ENCODE results near the gene TBXAS1.
"Not testable (repeated sequence)": the region's sequence is repeated elsewhere in the genome, so short reads cannot be mapped to it uniquely, and the experiment has no call there.

The TBXAS1 gene

GRCh38 chr7:139893999-139894398, 64.9 kb downstream of the TBXAS1 start:
- DNase-seq = no peak

GRCh38 chr7:139895141-139895829, 66.2 kb downstream of the TBXAS1 start:
- DNase-seq = no peak

GRCh38 chr7:139896288-139896687, 67.2 kb downstream of the TBXAS1 start:
- DNase-seq = no peak

GRCh38 chr7:139896831-139897230, 67.8 kb downstream of the TBXAS1 start:
- DNase-seq = no peak

- no peak for DNase-seq
Observed at GRCh38 chr7:139897422-139898090, 68.5 kb downstream of the TBXAS1 start.

GRCh38 chr7:139898483-139898882, 69.4 kb downstream of the TBXAS1 start:
- DNase-seq = no peak

- no peak for DNase-seq
Observed at GRCh38 chr7:139899328-139899955, 70.4 kb downstream of the TBXAS1 start.

- DNase-seq = no peak
Observed at GRCh38 chr7:139900326-139900725, 71.3 kb downstream of the TBXAS1 start.

GRCh38 chr7:139901056-139901795, 72.2 kb downstream of the TBXAS1 start:
- DNase-seq = no peak

GRCh38 chr7:139901901-139902300, 72.8 kb downstream of the TBXAS1 start:
- no peak for DNase-seq

- no peak for DNase-seq
Observed at GRCh38 chr7:139902436-139903102, 73.5 kb downstream of the TBXAS1 start.

- not testable (repeated sequence) for DNase-seq
Observed at GRCh38 chr7:139903103-139903477, 74.0 kb downstream of the TBXAS1 start.

- DNase-seq = no peak
Observed at GRCh38 chr7:139906879-139907278, 77.8 kb downstream of the TBXAS1 start.

GRCh38 chr7:139908792-139909191, 79.7 kb downstream of the TBXAS1 start:
- DNase-seq = no peak

GRCh38 chr7:139909379-139910050, 80.5 kb downstream of the TBXAS1 start:
- no peak for DNase-seq

- no peak for DNase-seq
Observed at GRCh38 chr7:139913021-139913844, 84.2 kb downstream of the TBXAS1 start.

GRCh38 chr7:139913845-139914135, 84.7 kb downstream of the TBXAS1 start:
- no peak for DNase-seq

- DNase-seq = no peak
Observed at GRCh38 chr7:139914306-139915267, 85.5 kb downstream of the TBXAS1 start.

- no peak for DNase-seq
Observed at GRCh38 chr7:139915268-139915863, 86.3 kb downstream of the TBXAS1 start.

Measured in activated CD4-positive, alpha-beta T cell treated with anti-CD3 and anti-CD28 coated beads, Interleukin-2, amount 50 U/mL, for 4 hours (primary cell).